ENCODE results near the gene FLT3LG.

FLT3LG gene

GRCh38 chr19:49520705-49521319 is 46.8 kb downstream of the FLT3LG start:
- DNase-seq: no peak

- DNase-seq: no peak
Observed at GRCh38 chr19:49524812-49525455, 50.9 kb downstream of the FLT3LG start.

GRCh38 chr19:49528211-49528771 is 54.3 kb downstream of the FLT3LG start:
- DNase-seq: peak; percentile 51

GRCh38 chr19:49530708-49531107 is 56.7 kb downstream of the FLT3LG start:
- no peak for DNase-seq

GRCh38 chr19:49533551-49534488 is 59.8 kb downstream of the FLT3LG start:
- peak; percentile 84 for DNase-seq

GRCh38 chr19:49534632-49535385 is 60.8 kb downstream of the FLT3LG start:
- DNase-seq: no peak

Measured in right hindlimb (tissue), 1 donor.